B cell (primary cell): ENCODE measurements around the gene ZSCAN10. TPM values are rescaled to one million over a fixed set of nuclear protein-coding genes. Genes with fewer than 3 reads are reported as not detected.

Experiments used
- ATAC-seq: fragments of 200-7000 bp; cut with Tn5 transposase; one replicate; pipeline ENCODE4 v1.10.0; 2021; ENCODE audit warnings: low read depth, mild to moderate bottlenecking, moderate number of reproducible peaks, moderate library complexity
- CTCF ChIA-PET: fragments of 350-600 bp; sonication (Branson Sonifier 250); formaldehyde crosslinking; loops from one replicate; lab custom pipeline; 2021; ENCODE audit warnings: antibody characterized with exemption, inconsistent platforms; lab: Charles Lee
- POLR2A ChIA-PET: fragments of 350-600 bp; sonication (Branson Sonifier 250); formaldehyde crosslinking; loops from one replicate; lab custom pipeline; 2021; ENCODE audit warnings: antibody characterized with exemption; lab: Charles Lee
- DNase-seq: peaks from one replicate; pipeline ENCODE4 v3.0.0; 2013
- H2AFZ ChIP-seq: 2 replicates; pipeline ENCODE4 v1.6.1; 2012; ENCODE audit warnings: mild to moderate bottlenecking, low read depth, low read length; ENCODE audit not compliant: insufficient read depth, poor library complexity, severe bottlenecking
- H3K27ac ChIP-seq, 2 donors: 1 replicate in 1 of 2; 2 replicates in 1 of 2; pipeline ENCODE4 v1.5.1; 2012 to 2013; ENCODE audit warnings: low read length in 2 of 2, mild to moderate bottlenecking in 2 of 2, moderate library complexity in 1 of 2
- H3K27me3 ChIP-seq, 4 experiments: fragments of 200-600 bp in 1 of 4; sonication (generic) in 1 of 4; replicated peaks in 1 of 4; 1 replicate in 2 of 4; 2 replicates in 2 of 4; pipeline versions ENCODE4 v1.6.1 to v1.7.0; 2013 to 2016; ENCODE audit warnings: low read length in 3 of 4, mild to moderate bottlenecking in 2 of 4, mixed read lengths in 1 of 4, moderate library complexity in 1 of 4; ENCODE audit not compliant: insufficient read depth in 4 of 4, control insufficient read depth in 3 of 4; ENCODE audit errors: control extremely low read depth in 1 of 4
- H3K36me3 ChIP-seq, 2 experiments: replicated peaks in 1 of 2; 1 replicate in 1 of 2; 2 replicates in 1 of 2; pipeline versions ENCODE4 v1.6.1 to v1.7.1; 2013; ENCODE audit warnings: low read length in 1 of 2; ENCODE audit not compliant: insufficient read depth in 2 of 2, control insufficient read depth in 1 of 2; ENCODE audit errors: control extremely low read depth in 1 of 2, extremely low read depth in 1 of 2
- H3K4me1 ChIP-seq, 2 donors: fragments of 200-600 bp in 1 of 2; sonication (generic) in 1 of 2; 1 replicate in 1 of 2; 2 replicates in 1 of 2; pipeline versions ENCODE4 v1.5.1 to v1.6.1; 2013 to 2017; ENCODE audit warnings: low read length in 2 of 2; ENCODE audit not compliant: control insufficient read depth in 2 of 2, insufficient read depth in 2 of 2
- H3K4me2 ChIP-seq: replicated peaks from 2 replicates; pipeline ENCODE3; 2012; ENCODE audit warnings: mild to moderate bottlenecking, low read depth, low read length; ENCODE audit not compliant: poor library complexity, severe bottlenecking
- H3K4me3 ChIP-seq, 5 experiments: fragments of 200-600 bp in 1 of 5; sonication (generic) in 1 of 5; 1 replicate in 3 of 5; 2 replicates in 2 of 5; pipeline versions ENCODE4 v1.5.1 to v1.7.0; 2011 to 2016; ENCODE audit warnings: low read length in 4 of 5, mild to moderate bottlenecking in 4 of 5, low read depth in 2 of 5, control low read depth in 1 of 5, moderate library complexity in 1 of 5; ENCODE audit not compliant: insufficient read depth in 1 of 5; ENCODE audit errors: control extremely low read depth in 1 of 5, extremely low read depth in 1 of 5
- H3K79me2 ChIP-seq: fragments of 200-600 bp; sonication (generic); one replicate; pipeline ENCODE4 v1.6.0; 2016; ENCODE audit warnings: low read length; ENCODE audit not compliant: control insufficient read depth, insufficient read depth
- H3K9ac ChIP-seq: fragments of 200-600 bp; sonication (generic); 2 replicates; pipeline ENCODE4 v1.6.1; 2017; ENCODE audit warnings: mild to moderate bottlenecking, low read length, moderate library complexity
- H3K9me3 ChIP-seq, 3 donors: one replicate each; pipeline versions ENCODE4 v1.6.1 to v1.7.1; 2013; ENCODE audit warnings: low read length in 2 of 3; ENCODE audit not compliant: control insufficient read depth in 2 of 3, insufficient read depth in 1 of 3; ENCODE audit errors: control extremely low read depth in 1 of 3
- H4K20me1 ChIP-seq: 2 replicates; pipeline ENCODE4 v1.6.0; 2012; ENCODE audit warnings: mild to moderate bottlenecking, low read length; ENCODE audit not compliant: insufficient read depth, control insufficient read depth, poor library complexity, severe bottlenecking
- H3K27ac Mint-ChIP-seq: one replicate; pipeline ENCODE4 v1.8.0; 2021; ENCODE audit warnings: mixed read lengths
- H3K27me3 Mint-ChIP-seq: one replicate; pipeline ENCODE4 v1.8.0; 2021; ENCODE audit warnings: mixed read lengths
- H3K4me1 Mint-ChIP-seq: one replicate; pipeline ENCODE4 v1.8.0; 2021; ENCODE audit warnings: mixed read lengths
- H3K4me3 Mint-ChIP-seq: one replicate; pipeline ENCODE4 v1.8.0; 2021; ENCODE audit warnings: mixed read lengths
- H3K9me3 Mint-ChIP-seq: one replicate; pipeline ENCODE4 v1.8.0; 2022; ENCODE audit warnings: mixed read lengths; ENCODE audit not compliant: insufficient read depth
- CTCF ChIP-seq: fragments of 200-600 bp; IDR thresholded peaks from one replicate; pipeline ENCODE4 v1.8.0; 2022; ENCODE audit warnings: antibody characterized with exemption, mild to moderate bottlenecking
- EZH2 ChIP-seq: IDR thresholded peaks from 2 replicates; pipeline ENCODE4 v1.6.1; 2012; ENCODE audit warnings: borderline replicate concordance, low read depth, mild to moderate bottlenecking, moderate library complexity, low read length; ENCODE audit not compliant: insufficient read depth, poor library complexity, severe bottlenecking
- WGBS: methylation state at CpG from one replicate; pipeline ENCODE4 v1.1.5; 2013; ENCODE audit warnings: missing lambda C conversion rate; ENCODE audit not compliant: insufficient coverage; 5-methylcytosine and 5-hydroxymethylcytosine counted together
- intact Hi-C: fragments of 100-400 bp; cut with micrococcal nuclease; formaldehyde crosslinking; loops from one replicate; pipeline ENCODE4 v1.10.0; 2022
- polyA plus RNA-seq: library from polyadenylated mRNA; depleted of rRNA; stranded (reverse); fragments of >200 nt; gene quantifications from 2 replicates; pipeline ENCODE4 v1.2.3, GENCODE V29; 2012
- total RNA-seq, 2 donors: library from RNA; stranded (reverse); fragments of 120-200 nt in 1 of 2; gene quantifications; 1 replicate in 1 of 2; 2 replicates in 1 of 2; pipeline versions ENCODE4 v1.2.3 to v1.2.4, GENCODE V29; 2013 to 2022

The ZSCAN10 gene
- total and polyA plus RNA-seq, 2 donors (not counting 1 experiment from before 2014, with no cell fraction given) = not detected

GRCh38 chr16:3115561-3115960 lies 16.5 kb upstream of the ZSCAN10 start:
- H3K4me3 Mint-ChIP-seq = no peak overlapping the region
- Histone ChIP-seq H3K9ac (no peak overlapping the region), H4K20me1 (no peaks in the 10 kb centered on the region), H3K9me3 (no peaks in the 10 kb centered on the region), H3K79me2 (no peaks in the 10 kb centered on the region), H2AFZ (no peak overlapping the region), H3K27me3 (peaks cover 0 to 30% (median 3%) of the 10 kb centered on the region in 4 experiments), H3K4me1 (no peaks in the 10 kb centered on the region), H3K27ac (no peak overlapping the region), H3K36me3 (no peaks in the 10 kb centered on the region), H3K4me2 (no peak overlapping the region), H3K4me3 (no peak overlapping the region)
- DNase-seq (no peak), ATAC-seq (no peak)
- H3K4me1 Mint-ChIP-seq = no peaks in the 10 kb centered on the region
- WGBS = 92% methylated on average over 14 of the region's 14 CpGs
- CTCF ChIA-PET = interaction anchor here (1.2 to 1.6 kb wide), 2 partner anchors 9 to 17 kb away, joined by 3 to 5 read pairs; partner anchors contain the start of gene ZSCAN10
- POLR2A ChIA-PET = no interaction called here
- no peaks in the 10 kb centered on the region for H3K9me3 Mint-ChIP-seq
- TF ChIP-seq CTCF (no peak), EZH2 (no peak)
- intact Hi-C loops = no loop called here
- H3K27ac Mint-ChIP-seq = no peak overlapping the region
- peaks cover 22% of the 10 kb centered on the region for H3K27me3 Mint-ChIP-seq

- H3K36me3 ChIP-seq = no peaks in the 10 kb centered on the region
- no peak overlapping the region for H3K27ac Mint-ChIP-seq
- peaks cover 22% of the 10 kb centered on the region for H3K27me3 Mint-ChIP-seq
These were observed 15.9 kb upstream of the ZSCAN10 start for GRCh38 chr16:3115003-3115402.

More at GRCh38 chr16:3115003-3115402, 15.9 kb upstream of the ZSCAN10 start:
- CTCF ChIA-PET = interaction anchor here (1.2 to 1.6 kb wide), 2 partner anchors 10 to 16 kb away, joined by 3 to 5 read pairs; partner anchors contain the start of gene ZSCAN10
- POLR2A ChIA-PET = interaction anchor here (0.8 kb wide), 1 partner anchor 9 kb away, joined by 10 read pairs; no protein-coding TSS in a partner anchor
- no peaks in the 10 kb centered on the region for H3K4me1 ChIP-seq
- no peaks in the 10 kb centered on the region for H3K79me2 ChIP-seq
- peaks cover 0 to 30% (median 3%) of the 10 kb centered on the region in 4 experiments for H3K27me3 ChIP-seq
- 92% methylated on average over 12 of the region's 12 CpGs for WGBS
- no peak for DNase-seq
- TF ChIP-seq EZH2 (no peak), CTCF (no peak)
- H3K9ac ChIP-seq = no peak overlapping the region
- ATAC-seq = no peak
- H3K4me3 ChIP-seq = no peak overlapping the region
- Mint-ChIP-seq H3K4me1 (no peaks in the 10 kb centered on the region), H3K9me3 (no peaks in the 10 kb centered on the region), H3K4me3 (no peak overlapping the region)
- no peak overlapping the region for H3K27ac ChIP-seq
- no peak overlapping the region for H3K4me2 ChIP-seq
- H2AFZ ChIP-seq = no peak overlapping the region
- no peaks in the 10 kb centered on the region for H4K20me1 ChIP-seq
- no peaks in the 10 kb centered on the region for H3K9me3 ChIP-seq
- intact Hi-C loops = no loop called here
